GM21825 (cell line): Measurements from ENCODE around the gene HESX1.

Experiments
- ATAC-seq: cut with Tn5 transposase; IDR thresholded peaks from one replicate; pipeline ENCODE4 v1.9.1; 2021; ENCODE audit warnings: mild to moderate bottlenecking, moderate library complexity; ENCODE audit not compliant: unreplicated experiment

Gene HESX1

GRCh38 chr3:57169108-57169507, 30.7 kb downstream of the HESX1 start:
- ATAC-seq, result no peak

- no peak for ATAC-seq
Observed at GRCh38 chr3:57168151-57168550, 31.6 kb downstream of the HESX1 start.

- no peak for ATAC-seq
Observed at GRCh38 chr3:57166660-57167059, 33.1 kb downstream of the HESX1 start.

- ATAC-seq, result no peak
Observed at GRCh38 chr3:57165641-57166040, 34.1 kb downstream of the HESX1 start.

GRCh38 chr3:57164657-57165573, 34.9 kb downstream of the HESX1 start, which contains the start of gene IL17RD:
TSS of gene IL17RD (minus strand) at chr3:57165353. CDS start at chr3:57165286, 67 bp downstream.
- no peak for ATAC-seq

- no peak for ATAC-seq
Observed at GRCh38 chr3:57164217-57164656, 35.5 kb downstream of the HESX1 start.

GRCh38 chr3:57163751-57164150, 36.0 kb downstream of the HESX1 start:
- no peak for ATAC-seq

GRCh38 chr3:57161915-57162314, 37.9 kb downstream of the HESX1 start:
- ATAC-seq, result no peak

GRCh38 chr3:57160765-57161538, 38.8 kb downstream of the HESX1 start:
- ATAC-seq, result no peak

- ATAC-seq, result no peak
Observed at GRCh38 chr3:57160076-57160764, 39.6 kb downstream of the HESX1 start.

- no peak for ATAC-seq
Observed at GRCh38 chr3:57158813-57159738, 40.7 kb downstream of the HESX1 start.

- ATAC-seq, result no peak
Observed at GRCh38 chr3:57158325-57158724, 41.5 kb downstream of the HESX1 start.

GRCh38 chr3:57157545-57157944, 42.2 kb downstream of the HESX1 start:
- ATAC-seq, result no peak

GRCh38 chr3:57155310-57155643, 44.5 kb downstream of the HESX1 start:
- no peak for ATAC-seq

- no peak for ATAC-seq
Observed at GRCh38 chr3:57154470-57155309, 45.1 kb downstream of the HESX1 start.

- no peak for ATAC-seq
Observed at GRCh38 chr3:57152151-57153143, 47.3 kb downstream of the HESX1 start.

GRCh38 chr3:57151749-57152148, 48.0 kb downstream of the HESX1 start:
- ATAC-seq, result no peak

- ATAC-seq, result no peak
Observed at GRCh38 chr3:57151021-57151449, 48.7 kb downstream of the HESX1 start.
